GM18508 (cell line): Measurements from ENCODE around the gene CTXN1.
"Not testable (repeated sequence)": the region's sequence is repeated elsewhere in the genome, so short reads cannot be mapped to it uniquely, and the experiment has no call there.

Experiments used
- ATAC-seq: cut with Tn5 transposase; IDR thresholded peaks from one replicate; pipeline ENCODE4 v1.9.1; 2021; ENCODE audit warnings: moderate number of reproducible peaks; ENCODE audit not compliant: insufficient read depth, unreplicated experiment

The CTXN1 gene

DNA sequence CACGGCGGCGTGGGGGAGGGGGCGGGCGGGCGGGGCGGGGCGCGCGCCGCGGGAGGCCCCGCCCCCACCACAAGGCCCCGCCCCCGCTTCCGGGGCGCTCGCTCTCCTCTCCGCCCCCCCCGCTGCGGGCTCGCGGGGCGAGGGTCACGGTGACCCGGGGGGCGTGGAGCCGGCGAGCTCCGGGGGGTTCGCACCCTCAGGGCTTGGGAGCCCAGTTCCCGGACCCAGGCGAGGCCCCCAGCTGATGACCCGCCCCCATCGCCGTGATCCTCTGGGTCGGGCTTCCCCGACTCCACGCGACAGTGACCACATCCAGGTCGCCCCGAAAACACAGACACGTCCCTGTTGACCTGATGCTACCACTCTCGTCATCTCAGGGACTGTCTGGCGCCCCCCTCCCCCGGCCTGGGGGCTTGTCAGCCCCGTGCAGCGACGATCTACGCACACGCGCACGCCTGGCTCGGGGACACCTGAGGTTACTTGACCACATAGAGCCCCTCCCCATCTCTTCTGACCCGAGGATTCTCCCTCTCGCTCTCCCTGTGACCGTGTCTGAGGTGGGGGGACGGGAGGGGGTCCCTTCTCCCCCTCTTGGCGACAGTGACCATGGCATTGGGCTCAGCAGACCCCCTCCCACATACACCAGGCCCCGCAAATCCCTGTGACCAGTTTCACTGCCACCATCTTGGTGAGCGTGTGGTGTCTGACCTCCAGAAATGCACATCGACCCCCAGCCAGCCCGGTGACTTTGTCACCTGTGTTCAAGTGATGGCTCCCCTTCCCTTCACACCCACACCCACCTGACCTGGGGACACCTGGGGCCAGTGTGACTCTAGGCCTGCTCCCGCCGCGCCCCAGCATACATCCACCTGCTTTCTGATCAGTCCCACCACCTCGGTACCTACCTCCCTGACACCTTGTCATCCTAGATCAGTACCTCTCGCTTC is 21.6 kb downstream of the CTXN1 start:
- peak; percentile 3 for ATAC-seq

DNA sequence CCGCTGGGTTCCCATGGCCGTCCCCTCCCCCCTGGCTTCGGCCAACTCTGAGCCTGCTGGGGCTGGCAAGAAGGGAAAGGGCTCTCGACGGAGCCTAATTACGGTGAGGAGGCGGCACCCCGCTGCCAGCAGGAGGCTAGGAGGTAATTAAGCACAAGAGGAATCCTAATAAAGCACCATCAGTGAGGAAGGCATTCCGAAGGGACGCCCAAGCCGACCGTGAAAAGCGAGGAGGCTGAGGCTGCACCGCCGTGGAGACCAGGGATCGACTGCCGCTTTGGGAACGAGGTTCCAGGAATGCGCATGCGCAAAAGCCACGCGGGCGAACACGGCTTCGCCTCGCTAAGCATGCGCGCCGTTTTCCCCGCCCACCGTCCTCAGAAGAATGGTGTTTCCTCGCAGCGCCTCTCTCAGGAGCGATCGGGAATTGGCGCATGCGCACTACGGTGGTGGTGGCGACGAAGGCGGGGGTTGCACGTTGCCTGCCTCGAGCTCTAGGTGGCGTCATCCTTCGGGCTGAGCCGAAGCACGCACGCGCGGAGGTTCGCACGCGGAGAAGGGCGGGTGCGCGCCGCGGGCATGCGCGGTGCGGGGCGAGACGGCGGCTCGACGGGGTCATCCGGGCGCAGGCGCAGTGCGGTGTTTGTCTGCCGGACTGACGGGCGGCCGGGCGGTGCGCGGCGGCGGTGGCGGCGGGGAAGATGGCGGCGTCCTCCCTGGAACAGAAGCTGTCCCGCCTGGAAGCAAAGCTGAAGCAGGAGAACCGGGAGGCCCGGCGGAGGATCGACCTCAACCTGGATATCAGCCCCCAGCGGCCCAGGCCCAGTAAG is 22.5 kb downstream of the CTXN1 start, which contains the start of gene MAP2K7:
Gene MAP2K7 (plus strand): TSS at position 634 of the 830 bp plus-strand sequence. CDS start 68 bp downstream, at position 702.
- ATAC-seq = peak; percentile 73

DNA sequence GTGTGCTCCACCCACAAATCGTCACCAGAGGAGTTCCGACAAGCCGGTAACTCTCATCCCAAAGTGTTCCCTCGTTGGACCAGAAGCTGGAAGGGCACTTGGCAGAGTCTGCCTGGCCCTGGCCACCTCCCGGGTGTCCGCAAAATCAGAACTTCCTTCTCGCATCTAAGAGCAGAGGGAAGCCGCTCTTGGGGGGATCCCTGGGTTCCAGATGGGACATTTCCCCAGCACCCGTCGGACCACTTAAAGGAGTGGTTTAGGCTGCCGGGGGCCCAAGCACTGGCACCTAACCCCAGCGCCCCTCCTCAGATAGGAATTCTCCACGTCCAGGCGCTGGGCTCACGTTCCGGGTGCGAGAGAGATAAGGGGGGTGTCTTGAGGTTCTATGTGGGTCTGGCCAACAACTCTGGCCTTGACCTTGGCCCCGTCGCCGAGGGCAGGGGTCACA is 23.1 kb downstream of the CTXN1 start:
- no peak for ATAC-seq

DNA sequence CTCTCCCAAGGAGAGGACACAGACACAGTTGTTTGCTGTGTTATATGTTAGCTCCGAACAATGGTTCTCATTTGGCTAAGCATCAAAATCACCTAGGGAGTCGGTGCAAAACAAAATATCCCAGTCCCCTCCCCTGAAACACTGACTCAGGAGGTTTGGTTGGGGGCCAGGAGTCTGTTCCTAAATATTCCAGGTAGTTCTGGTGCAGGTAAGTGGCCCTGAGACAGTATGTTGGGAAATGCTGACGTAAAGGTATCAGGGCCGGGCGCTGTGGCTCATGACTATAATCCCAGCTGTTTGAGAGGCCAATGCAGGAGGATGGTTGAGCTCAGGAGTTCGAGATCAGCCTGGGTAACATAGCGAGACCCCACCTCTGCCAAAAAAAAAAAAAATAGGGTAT is 24.6 kb downstream of the CTXN1 start:
- ATAC-seq = no peak

DNA sequence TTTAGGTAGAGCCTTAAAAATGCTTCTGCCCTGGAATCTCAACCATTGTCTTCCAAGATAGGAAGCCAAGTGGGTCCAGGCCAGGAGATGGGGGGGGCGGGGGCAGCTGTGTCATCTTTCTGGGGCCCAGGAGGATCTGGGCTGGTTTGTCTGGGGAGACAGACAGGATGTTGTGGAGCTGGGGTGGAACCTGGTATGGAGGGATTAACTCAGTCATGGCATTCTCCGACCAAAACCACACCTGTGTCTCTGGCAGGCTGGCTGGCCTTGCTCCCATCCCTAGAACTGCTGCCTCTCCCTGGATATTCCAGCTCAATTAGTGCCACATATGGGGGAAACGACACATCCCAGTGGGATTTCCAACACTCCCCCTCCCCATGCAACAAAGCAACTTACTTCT is 25.0 kb downstream of the CTXN1 start:
- ATAC-seq = no peak

DNA sequence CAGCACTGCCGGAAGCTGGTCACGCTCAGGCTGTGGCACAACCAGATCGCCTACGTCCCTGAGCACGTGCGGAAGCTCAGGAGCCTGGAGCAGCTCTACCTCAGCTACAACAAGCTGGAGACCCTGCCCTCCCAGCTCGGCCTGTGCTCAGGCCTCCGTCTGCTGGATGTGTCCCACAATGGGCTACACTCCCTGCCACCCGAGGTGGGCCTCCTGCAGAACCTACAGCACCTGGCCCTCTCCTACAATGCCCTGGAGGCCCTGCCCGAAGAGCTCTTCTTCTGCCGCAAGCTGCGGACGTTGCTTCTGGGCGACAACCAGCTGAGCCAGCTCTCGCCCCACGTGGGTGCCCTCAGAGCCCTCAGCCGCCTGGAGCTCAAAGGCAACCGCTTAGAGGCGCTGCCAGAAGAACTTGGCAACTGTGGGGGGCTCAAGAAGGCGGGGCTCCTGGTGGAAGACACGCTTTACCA is 25.5 kb downstream of the CTXN1 start:
- ATAC-seq = no peak

DNA sequence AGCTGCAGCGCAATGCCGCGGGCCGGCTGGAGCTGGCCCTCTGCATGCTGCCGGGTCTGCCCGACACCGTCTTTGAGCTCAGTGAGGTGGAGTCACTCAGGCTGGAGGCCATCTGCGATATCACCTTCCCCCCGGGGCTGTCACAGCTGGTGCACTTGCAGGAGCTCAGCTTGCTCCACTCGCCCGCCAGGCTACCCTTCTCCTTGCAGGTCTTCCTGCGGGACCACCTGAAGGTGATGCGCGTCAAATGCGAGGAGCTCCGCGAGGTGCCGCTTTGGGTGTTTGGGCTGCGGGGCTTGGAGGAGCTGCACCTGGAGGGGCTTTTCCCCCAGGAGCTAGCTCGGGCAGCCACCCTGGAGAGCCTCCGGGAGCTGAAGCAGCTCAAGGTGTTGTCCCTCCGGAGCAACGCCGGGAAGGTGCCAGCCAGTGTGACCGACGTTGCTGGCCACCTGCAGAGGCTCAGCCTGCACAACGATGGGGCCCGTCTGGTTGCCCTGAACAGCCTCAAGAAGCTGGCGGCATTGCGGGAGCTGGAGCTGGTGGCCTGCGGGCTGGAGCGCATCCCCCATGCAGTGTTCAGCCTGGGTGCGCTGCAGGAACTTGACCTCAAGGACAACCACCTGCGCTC is 26.1 kb downstream of the CTXN1 start:
- no peak for ATAC-seq

DNA sequence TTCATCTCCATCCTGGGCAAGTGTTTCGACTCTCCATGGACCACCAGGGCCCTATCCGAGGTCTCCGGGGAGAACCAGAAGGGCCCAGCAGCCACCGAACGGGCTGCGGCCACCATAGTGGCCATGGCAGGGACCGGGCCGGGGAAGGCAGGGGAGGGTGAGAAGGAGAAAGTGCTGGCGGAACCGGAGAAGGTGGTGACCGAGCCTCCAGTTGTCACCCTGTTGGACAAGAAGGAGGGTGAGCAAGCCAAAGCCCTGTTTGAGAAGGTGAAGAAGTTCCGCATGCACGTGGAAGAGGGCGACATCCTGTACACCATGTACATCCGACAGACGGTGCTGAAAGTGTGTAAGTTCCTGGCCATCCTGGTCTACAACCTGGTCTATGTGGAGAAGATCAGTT is 27.0 kb downstream of the CTXN1 start:
- no peak for ATAC-seq

DNA sequence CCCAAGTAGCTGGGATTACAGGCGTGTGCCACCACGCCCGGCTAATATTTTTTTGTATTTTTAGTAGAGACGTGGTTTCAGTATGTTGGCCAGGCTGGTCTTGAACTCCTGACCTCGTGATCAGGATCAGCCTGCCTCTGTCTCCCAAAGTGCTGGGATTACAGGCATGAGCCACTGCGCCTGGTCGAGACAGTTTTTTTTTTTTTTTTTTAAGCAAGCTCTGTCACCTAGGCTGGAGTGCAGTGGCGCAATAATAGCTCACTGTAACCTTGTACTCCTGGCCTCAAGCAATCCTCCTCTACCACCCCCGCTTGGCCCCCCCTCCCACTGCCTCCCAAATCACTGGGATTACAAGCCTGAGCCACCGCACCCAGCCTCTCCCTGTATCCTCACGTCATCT is 28.6 kb downstream of the CTXN1 start:
- no peak for ATAC-seq

DNA sequence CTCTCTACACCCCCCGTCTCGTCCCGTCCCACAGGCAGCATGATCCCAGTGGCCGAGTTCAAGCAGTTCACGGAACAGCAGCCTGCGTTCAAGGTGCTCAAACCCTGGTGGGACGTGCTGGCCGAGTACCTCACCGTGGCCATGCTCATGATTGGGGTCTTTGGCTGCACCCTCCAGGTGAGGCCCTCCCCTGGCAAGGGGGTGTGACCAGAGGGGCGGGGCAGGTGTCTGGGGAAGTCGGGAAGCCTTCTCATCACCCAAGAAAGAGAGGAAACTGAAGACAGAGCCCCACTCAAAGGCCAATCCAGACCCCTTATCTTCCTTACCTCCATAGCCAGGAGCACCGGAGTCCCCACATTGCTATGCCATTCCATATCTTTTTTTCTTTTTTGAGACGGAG is 30.4 kb downstream of the CTXN1 start:
- no peak for ATAC-seq

DNA sequence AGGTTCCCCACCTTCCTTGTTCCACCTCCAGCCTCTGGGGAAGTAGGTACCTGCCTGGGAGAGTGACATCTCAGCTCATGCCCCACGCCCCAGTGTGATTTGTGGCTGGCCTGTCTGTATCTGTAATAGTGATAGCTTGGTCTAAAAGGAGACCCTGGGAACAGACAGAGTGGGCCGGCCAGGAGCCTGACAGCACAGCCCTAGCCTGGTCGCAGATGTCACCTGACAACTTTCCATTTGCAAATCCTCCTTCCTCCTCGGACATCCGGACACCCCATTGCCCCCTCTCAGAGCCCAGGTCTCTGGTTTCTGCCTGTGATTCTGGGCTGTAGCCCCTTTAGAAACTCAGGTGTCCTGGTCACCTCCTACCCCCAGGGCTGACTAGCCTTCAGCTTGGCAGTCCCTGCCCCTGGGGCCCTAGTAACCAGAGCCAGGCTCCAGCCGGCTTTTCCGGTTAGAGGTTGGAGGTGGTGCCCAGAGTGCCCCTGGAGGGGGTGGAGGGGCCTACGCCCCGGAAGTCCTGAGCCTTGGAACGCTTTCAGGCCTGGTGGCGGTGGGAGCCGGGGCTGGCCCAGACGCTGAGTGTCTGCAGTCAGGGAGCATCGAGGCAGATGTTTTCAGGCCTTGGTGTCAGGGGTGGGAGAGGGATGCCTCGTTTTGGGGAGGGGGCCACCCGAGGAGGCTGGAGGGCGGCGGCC is 31.2 kb downstream of the CTXN1 start:
- no peak for ATAC-seq

DNA sequence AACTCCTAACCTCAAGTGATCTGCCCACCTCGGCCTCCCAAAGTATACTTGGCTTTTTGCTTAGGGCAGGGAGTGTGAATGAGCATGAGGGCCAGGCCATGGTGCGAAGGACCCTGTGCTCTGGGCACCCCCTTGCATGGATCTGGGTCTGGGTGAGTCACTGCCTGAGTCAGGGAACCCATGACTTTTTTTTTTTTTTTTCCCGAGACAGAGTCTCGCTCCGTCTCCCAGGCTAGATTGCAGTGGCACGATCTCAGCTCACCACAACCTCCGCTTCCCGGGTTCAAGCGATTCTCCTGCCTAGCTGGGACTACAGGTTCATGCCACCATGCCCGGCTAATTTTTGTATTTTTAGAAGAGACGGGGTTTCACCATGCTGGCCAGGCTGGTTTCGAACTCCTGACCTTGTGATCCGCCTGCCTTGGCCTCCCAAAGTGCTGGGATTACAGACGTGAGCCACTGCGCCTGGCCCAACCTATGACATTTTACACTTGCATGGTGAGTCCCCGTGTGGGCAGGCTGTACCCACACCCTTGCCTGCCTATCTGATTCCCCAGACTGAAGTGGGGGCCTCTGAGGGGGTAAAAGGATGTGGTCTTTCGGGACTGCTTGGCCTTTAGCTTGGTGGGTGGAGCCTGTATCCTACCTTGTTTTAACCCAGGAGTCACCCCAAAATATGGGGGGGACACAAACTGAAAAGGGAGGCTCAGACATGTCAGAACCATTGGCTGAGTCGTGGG is 32.4 kb downstream of the CTXN1 start:
- ATAC-seq = not testable (repeated sequence)

DNA sequence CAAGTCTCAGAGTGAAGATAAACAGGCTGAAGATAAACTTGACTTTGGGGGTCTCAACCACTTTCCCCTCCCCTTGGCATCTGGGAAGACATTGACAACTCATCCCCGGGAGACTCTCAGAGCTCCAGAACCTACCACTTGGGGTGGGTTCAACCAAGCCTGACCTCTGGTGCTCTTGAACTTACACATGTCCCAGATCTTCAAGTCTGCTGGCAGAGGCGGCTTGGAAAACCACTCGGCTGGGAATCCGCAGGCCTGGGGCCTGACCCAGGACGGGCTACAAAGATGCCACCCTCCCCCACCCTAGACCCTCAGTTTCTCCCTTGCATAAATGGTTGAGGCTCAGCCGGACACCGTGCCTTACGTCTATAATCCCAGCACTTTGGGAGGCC is 37.1 kb downstream of the CTXN1 start:
- no peak for ATAC-seq

DNA sequence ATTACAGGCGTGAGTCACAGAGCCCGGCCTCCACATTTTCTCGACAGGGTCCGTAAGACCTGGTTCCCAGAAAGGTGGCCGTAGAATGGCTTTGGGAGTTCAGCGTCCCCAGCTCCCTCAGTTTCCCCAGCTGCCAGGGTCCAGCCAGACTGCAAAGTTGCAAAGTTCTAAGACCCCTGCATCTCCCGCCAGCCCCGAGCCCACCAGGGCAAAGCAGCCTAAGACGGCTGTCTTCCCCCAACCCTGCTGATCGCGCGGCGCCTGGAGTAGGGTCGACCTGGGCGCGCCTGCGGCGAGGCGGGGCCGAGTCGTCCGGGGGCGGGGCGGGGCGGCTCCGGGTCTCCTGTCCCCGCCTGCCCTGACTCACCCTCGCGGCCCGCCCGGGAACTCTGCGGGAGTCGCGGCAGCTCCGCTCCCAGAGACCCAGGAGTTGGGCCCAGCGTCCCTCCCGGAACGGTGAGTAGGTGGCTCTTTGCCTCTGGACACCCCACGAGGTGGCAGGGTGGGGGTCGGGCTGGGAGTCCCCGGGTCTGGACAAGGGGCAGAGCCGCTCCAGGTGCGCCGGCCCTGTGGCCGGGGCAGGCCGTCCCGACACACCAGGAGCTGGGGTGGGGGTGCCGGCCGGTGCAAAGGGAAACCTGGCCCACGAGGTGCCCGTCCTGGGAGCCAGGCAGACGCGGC is 37.6 kb downstream of the CTXN1 start, which contains the start of gene LRRC8E:
Gene LRRC8E (plus strand): TSS at position 366 of the 681 bp plus-strand sequence. CDS start 7,094 bp downstream, outside the sequence.
- ATAC-seq = no peak

DNA sequence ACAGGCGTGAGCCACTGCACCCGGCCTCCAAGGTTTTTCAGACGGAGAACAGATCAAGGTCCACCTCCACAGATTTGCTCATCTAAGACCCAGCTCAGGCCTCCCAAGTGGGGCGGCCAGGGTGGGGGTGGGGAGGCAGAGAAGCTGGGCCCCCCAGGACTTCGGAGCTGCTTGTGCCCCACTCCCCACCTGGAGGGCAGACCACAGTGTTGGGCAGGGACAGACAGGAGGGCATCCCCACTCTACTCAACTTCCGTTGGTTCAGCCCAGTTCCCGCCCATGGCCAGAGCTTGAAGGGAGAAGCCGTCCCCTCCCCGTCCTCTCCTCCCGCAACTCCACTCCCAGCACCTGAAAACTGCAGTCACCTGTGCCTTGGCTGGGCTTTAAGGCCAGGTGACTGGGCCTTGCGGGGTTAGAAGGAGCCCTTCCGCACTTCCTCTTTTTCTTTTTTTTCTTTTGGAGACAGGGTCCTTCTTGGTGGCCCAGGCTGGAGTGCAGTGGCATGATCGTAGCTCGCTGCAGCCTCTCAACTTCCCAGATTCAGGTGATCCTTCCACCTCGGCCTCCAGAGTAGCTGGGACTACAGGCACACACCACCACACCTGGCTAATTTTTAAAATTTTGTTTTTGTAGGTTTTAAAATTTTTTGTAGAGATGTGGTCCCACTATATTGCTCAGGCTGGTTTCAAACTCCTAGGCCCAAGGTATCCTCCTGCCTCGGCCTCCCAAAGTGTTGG is 38.4 kb downstream of the CTXN1 start:
- no peak for ATAC-seq

DNA sequence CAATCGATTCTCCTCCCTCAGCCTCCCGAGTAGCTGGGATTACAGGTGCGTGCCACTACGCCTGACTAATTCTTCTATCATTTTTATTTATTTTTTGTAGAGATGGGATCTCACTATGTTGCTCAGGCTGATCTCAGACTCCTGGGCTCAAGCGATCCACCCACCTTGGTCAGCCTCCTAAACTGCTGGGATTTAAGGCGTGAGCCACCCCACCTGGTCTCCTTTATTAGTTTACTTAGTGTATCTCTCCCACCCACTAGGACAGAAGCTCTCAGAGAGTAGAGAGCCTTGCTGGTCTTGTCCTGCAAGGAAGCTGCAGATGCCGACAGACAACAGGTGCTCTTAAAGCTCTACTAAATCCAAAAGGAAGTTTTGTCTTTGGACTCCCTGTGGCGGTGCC is 40.1 kb downstream of the CTXN1 start:
- no peak for ATAC-seq

DNA sequence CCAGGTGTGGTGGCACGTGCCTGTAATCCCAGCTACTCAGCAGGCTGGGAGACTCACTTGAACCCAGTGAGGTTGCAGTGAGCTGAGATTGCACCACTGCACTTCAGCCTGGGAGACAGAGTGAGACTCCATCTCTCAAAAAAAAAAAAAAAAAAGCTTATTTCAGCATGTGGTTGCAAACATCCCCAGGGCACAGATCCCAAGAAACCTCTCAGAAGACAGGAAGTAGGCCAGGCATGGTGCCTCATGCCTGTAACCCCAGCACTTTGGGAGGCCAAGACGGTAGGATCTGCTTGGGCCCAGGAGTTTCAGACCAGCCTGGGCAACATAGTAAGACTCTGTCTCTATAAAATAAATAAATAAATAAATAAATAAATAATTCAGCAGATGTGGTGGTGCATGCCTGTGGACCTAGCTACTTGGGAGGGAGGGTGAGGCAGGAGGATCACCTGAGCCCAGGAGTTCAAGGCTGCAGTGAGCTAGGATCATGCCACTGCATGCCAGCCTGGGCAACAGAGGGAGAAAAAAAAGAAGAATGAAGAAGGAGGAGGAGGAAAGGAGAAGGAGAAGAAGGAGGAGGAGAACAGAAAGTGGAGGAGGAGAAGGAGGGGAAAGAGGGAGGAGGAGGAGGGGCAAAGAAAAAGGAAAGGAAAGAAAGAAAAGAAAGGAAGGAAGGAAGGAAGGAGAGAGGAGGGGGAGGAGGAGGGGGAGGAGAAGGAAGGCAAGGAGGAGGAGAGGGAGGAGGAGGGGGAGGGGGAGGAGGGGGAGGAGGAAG is 42.0 kb downstream of the CTXN1 start:
- ATAC-seq = no peak
